ENCODE data around the gene ARID3C.

The ARID3C gene

GRCh38 chr9:34625186-34625486 is 3.7 kb downstream of the ARID3C start:
- FAIRE-seq = no peak

- FAIRE-seq = no peak
Observed at GRCh38 chr9:34624475-34625185, 4.2 kb downstream of the ARID3C start.

- FAIRE-seq = no peak
Observed at GRCh38 chr9:34623374-34624235, 5.3 kb downstream of the ARID3C start.

GRCh38 chr9:34620061-34620994 is 8.5 kb downstream of the ARID3C start, which contains the start of gene DCTN3:
TSS of gene DCTN3 (minus strand) at chr9:34620495. CDS start at chr9:34620464, 31 bp downstream.
- peak; percentile 98 for FAIRE-seq

GRCh38 chr9:34615132-34615531 is 13.7 kb downstream of the ARID3C start:
- no peak for FAIRE-seq

GRCh38 chr9:34612788-34613390 is 16.0 kb downstream of the ARID3C start:
- no peak for FAIRE-seq

GRCh38 chr9:34611811-34612787 is 16.8 kb downstream of the ARID3C start, which contains the start of gene RPP25L:
TSS of gene RPP25L (minus strand) at chr9:34612097. CDS start at chr9:34611296, 801 bp downstream.
- no peak for FAIRE-seq

GRCh38 chr9:34611251-34611810 is 17.5 kb downstream of the ARID3C start:
- FAIRE-seq = no peak

GRCh38 chr9:34610434-34611206 is 18.2 kb downstream of the ARID3C start:
- no peak for FAIRE-seq

- FAIRE-seq = no peak
Observed at GRCh38 chr9:34607331-34607730, 21.5 kb downstream of the ARID3C start.

GRCh38 chr9:34606905-34607304 is 22.0 kb downstream of the ARID3C start:
- FAIRE-seq = no peak

GRCh38 chr9:34606190-34606589 is 22.7 kb downstream of the ARID3C start:
- no peak for FAIRE-seq

- peak; percentile 13 for FAIRE-seq
Observed at GRCh38 chr9:34603610-34604231, 25.1 kb downstream of the ARID3C start.

GRCh38 chr9:34601937-34602573 is 26.8 kb downstream of the ARID3C start:
- FAIRE-seq = no peak

- FAIRE-seq = no peak
Observed at GRCh38 chr9:34600908-34601307, 28.0 kb downstream of the ARID3C start.

GRCh38 chr9:34599546-34599945 is 29.3 kb downstream of the ARID3C start:
- no peak for FAIRE-seq

- FAIRE-seq = no peak
Observed at GRCh38 chr9:34594177-34594576, 34.7 kb downstream of the ARID3C start.

- no peak for FAIRE-seq
Observed at GRCh38 chr9:34592895-34593601, 35.8 kb downstream of the ARID3C start.
